ENCODE measurements around the gene FRMD1. TPM values are rescaled to one million over a fixed set of nuclear protein-coding genes. Genes with fewer than 3 reads are reported as not detected.

FRMD1 gene
- total and polyA plus RNA-seq, 2 donors (not counting 3 experiments of a cell fraction or from before 2014, with no cell fraction given), result not detected

DNA sequence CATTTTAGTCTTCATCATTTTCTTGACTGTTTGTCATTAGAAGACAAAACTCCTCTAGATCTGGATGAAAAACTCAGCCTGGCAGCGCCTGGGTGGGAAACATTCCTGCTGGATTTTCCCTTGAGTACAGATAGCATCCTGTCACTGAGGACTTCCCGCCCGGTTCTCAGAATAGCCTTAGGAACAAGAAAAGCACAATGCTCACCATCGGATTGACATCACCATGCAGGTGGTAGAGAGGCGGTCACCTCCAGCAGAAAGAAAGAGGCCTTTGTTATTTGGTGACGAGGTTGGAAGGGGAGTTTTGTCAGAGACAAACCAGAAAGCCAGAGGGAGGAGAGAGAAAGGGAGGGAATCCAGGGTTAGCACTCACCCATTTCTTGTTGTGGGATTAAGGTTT, 41.8 kb downstream of the FRMD1 start:
- peaks cover 18% of the 10 kb centered on the region for H3K4me1 ChIP-seq (ENCODE audit: control insufficient read depth, extremely low read depth, insufficient read depth, low read length)
- no peak overlapping the region for H3K4me3 ChIP-seq (replicated peaks in 1 of 3; ENCODE audit: insufficient read depth in 1 of 3, low read depth in 1 of 3, low read length in 3 of 3)
- H4K20me1 ChIP-seq (replicated peaks; ENCODE audit: control insufficient read depth, extremely low read depth, insufficient read depth, low read length), result no peaks in the 10 kb centered on the region
- POLR2A ChIA-PET, result no interaction called here
- dilution Hi-C loops (cut with MboI; ENCODE audit: extremely low pct_ligation_motif_present, low sequenced_read_pairs), result no loop called here
- intact Hi-C loops (cut with micrococcal nuclease), result loop anchor here (5.0 to 10.0 kb wide), 3 partner anchors 45 to 212 kb away; partner anchors contain the start of gene AFDN
- H3K4me2 ChIP-seq (ENCODE audit: insufficient read depth, low read length), result no peak overlapping the region
- H3K9me3 ChIP-seq (replicated peaks; ENCODE audit: control insufficient read depth, insufficient read depth, low read length), result peaks cover 2% of the 10 kb centered on the region
- H3K27me3 ChIP-seq (ENCODE audit: control insufficient read depth in 2 of 2, insufficient read depth in 2 of 2, low read length in 2 of 2), result no peaks in the 10 kb centered on the region
- DNase-seq (ENCODE audit: low read depth, low spot score) (no peak), FAIRE-seq (no peak)
- BruUV-seq (replicated peaks), result no TSS peak
- no peaks in the 10 kb centered on the region for H3K79me2 ChIP-seq (ENCODE audit: control insufficient read depth, insufficient read depth, low read length)
- H3K9ac ChIP-seq (replicated peaks; ENCODE audit: extremely low read depth, insufficient read depth, low read length), result no peak overlapping the region
- no peak overlapping the region for H3K27ac ChIP-seq (ENCODE audit: insufficient read depth, low read depth, low read length)
- H3K9me1 ChIP-seq (replicated peaks; ENCODE audit: control insufficient read depth, extremely low read depth, insufficient read depth, low read length), result no peaks in the 10 kb centered on the region
- no peaks in the 10 kb centered on the region for H3K36me3 ChIP-seq (ENCODE audit: control insufficient read depth in 2 of 2, extremely low read depth in 1 of 2, insufficient read depth in 2 of 2, low read length in 2 of 2)
- H2AFZ ChIP-seq (ENCODE audit: low read depth, low read length), result no peak overlapping the region
- CTCF ChIA-PET, result no interaction called here
- no peak for TF ChIP-seq MYC (IDR thresholded peaks at IDR 0.05; ENCODE audit: low read depth, low read length)
- TF ChIP-seq, protein P1, sequence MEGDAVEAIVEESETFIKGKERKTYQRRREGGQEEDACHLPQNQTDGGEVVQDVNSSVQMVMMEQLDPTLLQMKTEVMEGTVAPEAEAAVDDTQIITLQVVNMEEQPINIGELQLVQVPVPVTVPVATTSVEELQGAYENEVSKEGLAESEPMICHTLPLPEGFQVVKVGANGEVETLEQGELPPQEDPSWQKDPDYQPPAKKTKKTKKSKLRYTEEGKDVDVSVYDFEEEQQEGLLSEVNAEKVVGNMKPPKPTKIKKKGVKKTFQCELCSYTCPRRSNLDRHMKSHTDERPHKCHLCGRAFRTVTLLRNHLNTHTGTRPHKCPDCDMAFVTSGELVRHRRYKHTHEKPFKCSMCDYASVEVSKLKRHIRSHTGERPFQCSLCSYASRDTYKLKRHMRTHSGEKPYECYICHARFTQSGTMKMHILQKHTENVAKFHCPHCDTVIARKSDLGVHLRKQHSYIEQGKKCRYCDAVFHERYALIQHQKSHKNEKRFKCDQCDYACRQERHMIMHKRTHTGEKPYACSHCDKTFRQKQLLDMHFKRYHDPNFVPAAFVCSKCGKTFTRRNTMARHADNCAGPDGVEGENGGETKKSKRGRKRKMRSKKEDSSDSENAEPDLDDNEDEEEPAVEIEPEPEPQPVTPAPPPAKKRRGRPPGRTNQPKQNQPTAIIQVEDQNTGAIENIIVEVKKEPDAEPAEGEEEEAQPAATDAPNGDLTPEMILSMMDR (IDR thresholded peaks at IDR 0.05; ENCODE audit: extremely low read depth in 1 of 2, insufficient read depth in 1 of 2, low read depth in 1 of 2, low read length in 2 of 2), result no peak
- no peak for TF ChIP-seq POLR2AphosphoS5 (IDR thresholded peaks at IDR 0.05; ENCODE audit: insufficient read depth, low read depth, low read length)
- TF ChIP-seq EZH2 (IDR thresholded peaks at IDR 0.05; ENCODE audit: borderline replicate concordance, low read depth, low read length, severe bottlenecking), result no peak
- no peak for TF ChIP-seq POLR2A (IDR thresholded peaks at IDR 0.05; ENCODE audit: low read depth, low read length)
- TF ChIP-seq, protein P2, sequence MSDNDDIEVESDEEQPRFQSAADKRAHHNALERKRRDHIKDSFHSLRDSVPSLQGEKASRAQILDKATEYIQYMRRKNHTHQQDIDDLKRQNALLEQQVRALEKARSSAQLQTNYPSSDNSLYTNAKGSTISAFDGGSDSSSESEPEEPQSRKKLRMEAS (IDR thresholded peaks at IDR 0.05; ENCODE audit: insufficient read depth, insufficient read length), result no peak
- TF ChIP-seq JUN (IDR thresholded peaks at IDR 0.05; ENCODE audit: borderline replicate concordance, insufficient read depth, insufficient read length, low read depth), result no peak
- TF ChIP-seq GATA2 (IDR thresholded peaks at IDR 0.05; ENCODE audit: insufficient read depth, insufficient read length, low read depth, low read length), result no peak
- no peak for TF ChIP-seq FOS (IDR thresholded peaks at IDR 0.05; ENCODE audit: borderline replicate concordance, insufficient read depth, low read length)
